ENCODE results near the gene TFAP2C.
"Not testable (repeated sequence)": the region's sequence is repeated elsewhere in the genome, so short reads cannot be mapped to it uniquely, and the experiment has no call there.

The TFAP2C gene

GRCh38 chr20:56616716-56617115 lies 12.4 kb upstream of the TFAP2C start:
- Histone ChIP-seq H3K36me3 (ENCODE audit: control insufficient read depth, insufficient read depth, low read length) (no peaks in the 10 kb centered on the region), H3K27ac (ENCODE audit: low read length) (no peak overlapping the region), H3K27me3 (ENCODE audit: control insufficient read depth, insufficient read depth, low read length) (no peaks in the 10 kb centered on the region), H3K9me3 (ENCODE audit: control insufficient read depth, insufficient read depth, low read length) (no peaks in the 10 kb centered on the region), H3K4me3 (ENCODE audit: low read length) (no peak overlapping the region), H3K4me1 (ENCODE audit: control insufficient read depth, insufficient read depth, low read length) (peaks cover 2% of the 10 kb centered on the region; the same call in 1 of the 2 replicates)
- DNase-seq (ENCODE audit: low read depth, low spot score) = no peak
- no CpG with 5 or more reads among the region's 6 CpGs for WGBS (ENCODE audit: insufficient coverage, insufficient read length)

- no peak for DNase-seq (ENCODE audit: low read depth, low spot score)
- Histone ChIP-seq H3K27ac (ENCODE audit: low read length) (no peak overlapping the region), H3K4me3 (ENCODE audit: low read length) (no peak overlapping the region), H3K36me3 (ENCODE audit: control insufficient read depth, insufficient read depth, low read length) (no peaks in the 10 kb centered on the region), H3K9me3 (ENCODE audit: control insufficient read depth, insufficient read depth, low read length) (no peaks in the 10 kb centered on the region), H3K27me3 (ENCODE audit: control insufficient read depth, insufficient read depth, low read length) (no peaks in the 10 kb centered on the region), H3K4me1 (ENCODE audit: control insufficient read depth, insufficient read depth, low read length) (peaks cover 2% of the 10 kb centered on the region; the same call in 1 of the 2 replicates)
- no CpG with 5 or more reads among the region's 4 CpGs for WGBS (ENCODE audit: insufficient coverage, insufficient read length)
Measured at GRCh38 chr20:56617489-56617888, 11.6 kb upstream of the TFAP2C start.

GRCh38 chr20:56621730-56622129 lies 7.4 kb upstream of the TFAP2C start:
- no peaks in the 10 kb centered on the region for H3K9me3 ChIP-seq (ENCODE audit: control insufficient read depth, insufficient read depth, low read length)
- H3K4me3 ChIP-seq (ENCODE audit: low read length) = no peak overlapping the region
- H3K36me3 ChIP-seq (ENCODE audit: control insufficient read depth, insufficient read depth, low read length) = no peaks in the 10 kb centered on the region
- H3K27ac ChIP-seq (ENCODE audit: low read length) = no peak overlapping the region
- H3K4me1 ChIP-seq (ENCODE audit: control insufficient read depth, insufficient read depth, low read length) = peaks cover 3% of the 10 kb centered on the region
- no CpG with 5 or more reads among the region's 2 CpGs for WGBS (ENCODE audit: insufficient coverage, insufficient read length)
- H3K27me3 ChIP-seq (ENCODE audit: control insufficient read depth, insufficient read depth, low read length) = peaks cover 15% of the 10 kb centered on the region
- no peak for DNase-seq (ENCODE audit: low read depth, low spot score)

GRCh38 chr20:56623930-56624329 lies 5.2 kb upstream of the TFAP2C start:
- H3K36me3 ChIP-seq (ENCODE audit: control insufficient read depth, insufficient read depth, low read length); H3K4me1 ChIP-seq (ENCODE audit: control insufficient read depth, insufficient read depth, low read length); H3K9me3 ChIP-seq (ENCODE audit: control insufficient read depth, insufficient read depth, low read length); H3K27ac ChIP-seq (ENCODE audit: low read length); H3K4me3 ChIP-seq (ENCODE audit: low read length); DNase-seq (ENCODE audit: low read depth, low spot score): not testable (repeated sequence)
- WGBS (ENCODE audit: insufficient coverage, insufficient read length) = no CpG with 5 or more reads among the region's 10 CpGs
- H3K27me3 ChIP-seq (ENCODE audit: control insufficient read depth, insufficient read depth, low read length) = peaks cover 34% of the 10 kb centered on the region

- H3K4me3 ChIP-seq (ENCODE audit: low read length) = peak overlapping the region; percentile 44; the same call in 1 of the 2 replicates
Measured at GRCh38 chr20:56624786-56625681, 4.1 kb upstream of the TFAP2C start.

GRCh38 chr20:56625837-56626236 lies 3.3 kb upstream of the TFAP2C start:
- Histone ChIP-seq H3K9me3 (ENCODE audit: control insufficient read depth, insufficient read depth, low read length) (no peaks in the 10 kb centered on the region), H3K27ac (ENCODE audit: low read length) (no peak overlapping the region), H3K36me3 (ENCODE audit: control insufficient read depth, insufficient read depth, low read length) (no peaks in the 10 kb centered on the region), H3K4me1 (ENCODE audit: control insufficient read depth, insufficient read depth, low read length) (peaks cover 4% of the 10 kb centered on the region), H3K4me3 (ENCODE audit: low read length) (peak overlapping the region; percentile 21; the same call in 1 of the 2 replicates), H3K27me3 (ENCODE audit: control insufficient read depth, insufficient read depth, low read length) (peaks cover 34% of the 10 kb centered on the region)
- WGBS (ENCODE audit: insufficient coverage, insufficient read length) = no CpG with 5 or more reads among the region's 22 CpGs
- DNase-seq (ENCODE audit: low read depth, low spot score) = no peak

More at GRCh38 chr20:56624786-56625681, 4.1 kb upstream of the TFAP2C start:
- Histone ChIP-seq H3K36me3 (ENCODE audit: control insufficient read depth, insufficient read depth, low read length) (no peaks in the 10 kb centered on the region), H3K27me3 (ENCODE audit: control insufficient read depth, insufficient read depth, low read length) (peaks cover 34% of the 10 kb centered on the region), H3K9me3 (ENCODE audit: control insufficient read depth, insufficient read depth, low read length) (no peaks in the 10 kb centered on the region), H3K4me1 (ENCODE audit: control insufficient read depth, insufficient read depth, low read length) (peaks cover 4% of the 10 kb centered on the region), H3K27ac (ENCODE audit: low read length) (no peak overlapping the region)
- no peak for DNase-seq (ENCODE audit: low read depth, low spot score)
- no CpG with 5 or more reads among the region's 54 CpGs for WGBS (ENCODE audit: insufficient coverage, insufficient read length)

GRCh38 chr20:56626367-56627121 lies 2.6 kb upstream of the TFAP2C start:
- H3K27me3 ChIP-seq (ENCODE audit: control insufficient read depth, insufficient read depth, low read length) = peaks cover 35% of the 10 kb centered on the region
- WGBS (ENCODE audit: insufficient coverage, insufficient read length) = no CpG with 5 or more reads among the region's 60 CpGs
- peaks cover 5% of the 10 kb centered on the region for H3K4me1 ChIP-seq (ENCODE audit: control insufficient read depth, insufficient read depth, low read length)
- H3K36me3 ChIP-seq (ENCODE audit: control insufficient read depth, insufficient read depth, low read length) = no peaks in the 10 kb centered on the region
- no peak for DNase-seq (ENCODE audit: low read depth, low spot score)
- H3K9me3 ChIP-seq (ENCODE audit: control insufficient read depth, insufficient read depth, low read length) = no peaks in the 10 kb centered on the region
- no peak overlapping the region for H3K27ac ChIP-seq (ENCODE audit: low read length)
- H3K4me3 ChIP-seq (ENCODE audit: low read length) = peak overlapping the region; percentile 21; the same call in 1 of the 2 replicates

GRCh38 chr20:56627122-56628014 lies 1.7 kb upstream of the TFAP2C start:
- DNase-seq (ENCODE audit: low read depth, low spot score) = no peak
- H3K4me1 ChIP-seq (ENCODE audit: control insufficient read depth, insufficient read depth, low read length) = peaks cover 8% of the 10 kb centered on the region
- H3K36me3 ChIP-seq (ENCODE audit: control insufficient read depth, insufficient read depth, low read length) = no peaks in the 10 kb centered on the region
- peak overlapping the region; percentile 2; the same call in 1 of the 2 replicates for H3K4me3 ChIP-seq (ENCODE audit: low read length)
- H3K9me3 ChIP-seq (ENCODE audit: control insufficient read depth, insufficient read depth, low read length) = no peaks in the 10 kb centered on the region
- no peak overlapping the region for H3K27ac ChIP-seq (ENCODE audit: low read length)
- peaks cover 38% of the 10 kb centered on the region for H3K27me3 ChIP-seq (ENCODE audit: control insufficient read depth, insufficient read depth, low read length)
- no CpG with 5 or more reads among the region's 45 CpGs for WGBS (ENCODE audit: insufficient coverage, insufficient read length)

GRCh38 chr20:56628015-56628872 lies 862 bp upstream of the TFAP2C start:
- Histone ChIP-seq H3K9me3 (ENCODE audit: control insufficient read depth, insufficient read depth, low read length) (no peaks in the 10 kb centered on the region), H3K4me3 (ENCODE audit: low read length) (peak overlapping the region; percentile 78; the same call in 1 of the 2 replicates), H3K36me3 (ENCODE audit: control insufficient read depth, insufficient read depth, low read length) (no peaks in the 10 kb centered on the region), H3K27me3 (ENCODE audit: control insufficient read depth, insufficient read depth, low read length) (peaks cover 38% of the 10 kb centered on the region), H3K4me1 (ENCODE audit: control insufficient read depth, insufficient read depth, low read length) (peaks cover 8% of the 10 kb centered on the region), H3K27ac (ENCODE audit: low read length) (no peak overlapping the region)
- WGBS (ENCODE audit: insufficient coverage, insufficient read length) = no CpG with 5 or more reads among the region's 48 CpGs
- no peak for DNase-seq (ENCODE audit: low read depth, low spot score)
